ENCODE data around the gene NR2F1.
A peak's percentile ranks its signal among the peaks of the same experiment; 100 is the strongest.

Gene NR2F1

DNA sequence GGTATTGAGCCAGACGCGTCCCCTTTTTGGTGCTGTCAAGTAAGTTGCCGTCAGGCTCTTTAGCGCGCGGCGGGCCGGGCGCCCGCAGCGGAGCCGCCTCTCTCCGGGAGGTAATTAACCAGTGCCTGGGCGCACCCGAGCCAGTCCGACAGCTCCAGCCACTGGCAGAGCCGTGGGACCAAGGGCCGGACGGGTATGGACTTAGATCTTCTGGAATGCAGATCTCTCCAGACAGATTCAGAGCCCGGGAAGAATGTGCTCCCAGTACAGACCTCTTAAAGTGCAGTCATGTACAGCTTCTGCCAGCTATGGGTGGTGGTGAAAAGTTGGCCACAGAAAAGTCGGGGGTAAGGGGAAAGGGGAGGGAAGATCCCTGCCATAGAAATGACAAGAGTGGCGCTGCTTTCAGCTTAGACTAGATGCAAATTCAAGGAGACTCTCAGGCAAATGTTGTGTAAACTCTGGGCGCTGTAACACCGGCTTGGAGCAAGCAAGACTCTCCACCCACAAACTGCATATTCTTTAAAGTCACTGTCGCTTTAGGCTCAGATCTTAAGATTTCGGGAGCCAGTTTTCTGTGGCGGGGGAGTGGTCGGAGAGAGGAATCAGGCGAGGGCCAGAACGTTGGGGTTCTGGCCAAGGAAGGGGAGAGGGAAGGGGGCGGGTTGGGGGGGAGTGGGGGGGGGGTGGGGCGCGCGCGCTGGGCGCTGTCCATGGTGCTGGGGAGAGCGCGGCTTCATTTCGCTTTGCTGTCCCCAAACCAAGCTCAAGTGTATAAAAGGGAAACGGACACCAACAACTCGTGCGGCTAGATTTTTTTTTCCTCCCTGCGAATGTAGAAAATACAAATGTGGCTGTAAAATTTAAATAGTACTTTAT lies 29.2 kb downstream of the NR2F1 start (continued):
- TF ChIP-seq SP2 (tag by site-specific recombination; IDR thresholded peaks at IDR 0.05) (peak; percentile 9; the same call in 1 of the 2 replicates), ZNF660 (tag by site-specific recombination; IDR thresholded peaks at IDR 0.05) (peak; percentile 15; the same call in 1 of the 2 replicates), ZBTB26 (tag by site-specific recombination; optimal IDR thresholded peaks at IDR 0.05) (peak; percentile 58), ZNF175 (tag by site-specific recombination; IDR thresholded peaks at IDR 0.05) (no peak)
- TF ChIP-seq, protein P1, sequence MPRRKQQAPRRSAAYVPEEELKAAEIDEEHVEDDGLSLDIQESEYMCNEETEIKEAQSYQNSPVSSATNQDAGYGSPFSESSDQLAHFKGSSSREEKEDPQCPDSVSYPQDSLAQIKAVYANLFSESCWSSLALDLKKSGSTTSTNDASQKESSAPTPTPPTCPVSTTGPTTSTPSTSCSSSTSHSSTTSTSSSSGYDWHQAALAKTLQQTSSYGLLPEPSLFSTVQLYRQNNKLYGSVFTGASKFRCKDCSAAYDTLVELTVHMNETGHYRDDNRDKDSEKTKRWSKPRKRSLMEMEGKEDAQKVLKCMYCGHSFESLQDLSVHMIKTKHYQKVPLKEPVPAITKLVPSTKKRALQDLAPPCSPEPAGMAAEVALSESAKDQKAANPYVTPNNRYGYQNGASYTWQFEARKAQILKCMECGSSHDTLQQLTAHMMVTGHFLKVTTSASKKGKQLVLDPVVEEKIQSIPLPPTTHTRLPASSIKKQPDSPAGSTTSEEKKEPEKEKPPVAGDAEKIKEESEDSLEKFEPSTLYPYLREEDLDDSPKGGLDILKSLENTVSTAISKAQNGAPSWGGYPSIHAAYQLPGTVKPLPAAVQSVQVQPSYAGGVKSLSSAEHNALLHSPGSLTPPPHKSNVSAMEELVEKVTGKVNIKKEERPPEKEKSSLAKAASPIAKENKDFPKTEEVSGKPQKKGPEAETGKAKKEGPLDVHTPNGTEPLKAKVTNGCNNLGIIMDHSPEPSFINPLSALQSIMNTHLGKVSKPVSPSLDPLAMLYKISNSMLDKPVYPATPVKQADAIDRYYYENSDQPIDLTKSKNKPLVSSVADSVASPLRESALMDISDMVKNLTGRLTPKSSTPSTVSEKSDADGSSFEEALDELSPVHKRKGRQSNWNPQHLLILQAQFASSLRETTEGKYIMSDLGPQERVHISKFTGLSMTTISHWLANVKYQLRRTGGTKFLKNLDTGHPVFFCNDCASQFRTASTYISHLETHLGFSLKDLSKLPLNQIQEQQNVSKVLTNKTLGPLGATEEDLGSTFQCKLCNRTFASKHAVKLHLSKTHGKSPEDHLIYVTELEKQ (tag by site-specific recombination; IDR thresholded peaks at IDR 0.05; ENCODE audit: borderline replicate concordance), result no peak
- TF ChIP-seq, protein P2, sequence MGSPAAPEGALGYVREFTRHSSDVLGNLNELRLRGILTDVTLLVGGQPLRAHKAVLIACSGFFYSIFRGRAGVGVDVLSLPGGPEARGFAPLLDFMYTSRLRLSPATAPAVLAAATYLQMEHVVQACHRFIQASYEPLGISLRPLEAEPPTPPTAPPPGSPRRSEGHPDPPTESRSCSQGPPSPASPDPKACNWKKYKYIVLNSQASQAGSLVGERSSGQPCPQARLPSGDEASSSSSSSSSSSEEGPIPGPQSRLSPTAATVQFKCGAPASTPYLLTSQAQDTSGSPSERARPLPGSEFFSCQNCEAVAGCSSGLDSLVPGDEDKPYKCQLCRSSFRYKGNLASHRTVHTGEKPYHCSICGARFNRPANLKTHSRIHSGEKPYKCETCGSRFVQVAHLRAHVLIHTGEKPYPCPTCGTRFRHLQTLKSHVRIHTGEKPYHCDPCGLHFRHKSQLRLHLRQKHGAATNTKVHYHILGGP (tag by site-specific recombination; IDR thresholded peaks at IDR 0.05), result no peak

GRCh38 chr5:93612855-93613243 lies 29.8 kb downstream of the NR2F1 start:
- H3K4me3 ChIP-seq (ENCODE audit: low read depth, low read length), result no peak overlapping the region
- ChIA-PET POLR2A (interaction anchor here (0.7 to 1.6 kb wide), 5 partner anchors 14 to 188 kb away, joined by 3 to 9 read pairs (median 3); no protein-coding TSS in a partner anchor), CTCF (interaction anchor here (0.7 to 1.5 kb wide), 5 partner anchors 9 to 547 kb away, joined by 3 to 4 read pairs (median 3); no protein-coding TSS in a partner anchor)
- no peak overlapping the region for H3K27ac ChIP-seq (ENCODE audit: extremely low read depth, low read depth, low read length)
- H3K36me3 ChIP-seq (ENCODE audit: control insufficient read depth in 2 of 2, insufficient read depth in 1 of 2, low read length in 2 of 2), result no peaks in the 10 kb centered on the region
- peaks cover 6% of the 10 kb centered on the region for H3K4me1 ChIP-seq (ENCODE audit: control insufficient read depth, insufficient read depth, low read length)
- TF ChIP-seq ZNF585B (tag by site-specific recombination; IDR thresholded peaks at IDR 0.05) (no peak), ZNF274 (IDR thresholded peaks at IDR 0.05; ENCODE audit: low read length) (no peak), ZNF274 (tag by site-specific recombination; IDR thresholded peaks at IDR 0.05; ENCODE audit: borderline replicate concordance) (no peak), ZNF596 (tag by site-specific recombination; IDR thresholded peaks at IDR 0.05) (no peak), KLF9 (tag by site-specific recombination; IDR thresholded peaks at IDR 0.05; ENCODE audit: low read depth) (no peak), RBAK (tag by site-specific recombination; IDR thresholded peaks at IDR 0.05) (no peak), OSR2 (tag by site-specific recombination; IDR thresholded peaks at IDR 0.05) (no peak), ZFP41 (tag by site-specific recombination; IDR thresholded peaks at IDR 0.05; ENCODE audit: borderline replicate concordance) (no peak), ZFHX2 (tag by site-specific recombination; conservative IDR thresholded peaks at IDR 0.05) (no peak), ZNF10 (tag by site-specific recombination; IDR thresholded peaks at IDR 0.05) (no peak), ZNF292 (tag by site-specific recombination; IDR thresholded peaks at IDR 0.05; ENCODE audit: borderline replicate concordance, low read depth) (no peak), ZFP69B (tag by site-specific recombination; IDR thresholded peaks at IDR 0.05) (no peak), ZNF660 (tag by site-specific recombination; IDR thresholded peaks at IDR 0.05) (no peak)
- TF ChIP-seq, protein P3, sequence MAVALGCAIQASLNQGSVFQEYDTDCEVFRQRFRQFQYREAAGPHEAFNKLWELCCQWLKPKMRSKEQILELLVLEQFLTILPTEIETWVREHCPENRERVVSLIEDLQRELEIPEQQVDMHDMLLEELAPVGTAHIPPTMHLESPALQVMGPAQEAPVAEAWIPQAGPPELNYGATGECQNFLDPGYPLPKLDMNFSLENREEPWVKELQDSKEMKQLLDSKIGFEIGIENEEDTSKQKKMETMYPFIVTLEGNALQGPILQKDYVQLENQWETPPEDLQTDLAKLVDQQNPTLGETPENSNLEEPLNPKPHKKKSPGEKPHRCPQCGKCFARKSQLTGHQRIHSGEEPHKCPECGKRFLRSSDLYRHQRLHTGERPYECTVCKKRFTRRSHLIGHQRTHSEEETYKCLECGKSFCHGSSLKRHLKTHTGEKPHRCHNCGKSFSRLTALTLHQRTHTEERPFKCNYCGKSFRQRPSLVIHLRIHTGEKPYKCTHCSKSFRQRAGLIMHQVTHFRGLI (tag by site-specific recombination; IDR thresholded peaks at IDR 0.05), result no peak
- no peaks in the 10 kb centered on the region for H3K9me3 ChIP-seq (ENCODE audit: control insufficient read depth, insufficient read depth, low read depth, low read length)
